Heart left ventricle (tissue), 13 donors: Measurements from ENCODE around the gene CADM2.

ENCODE experiments used
- POLR2A ChIP-seq, 2 donors: fragments of 450-650 bp; IDR thresholded peaks; one replicate each; pipeline ENCODE4 v1.6.1; 2017; ENCODE audit warnings: antibody characterized with exemption in 2 of 2, mild to moderate bottlenecking in 2 of 2, moderate library complexity in 2 of 2
- TF ChIP-seq, protein P1 (sequence below), 12 donors: fragments of 200-600 bp; sonication (generic) in 4 of 12; IDR thresholded peaks; one replicate each; pipeline versions ENCODE4 v1.5.0 to v1.8.0; 2018 to 2022; ENCODE audit warnings: antibody characterized with exemption in 12 of 12, mild to moderate bottlenecking in 5 of 12
- donor health status: ischemic (EF 13 %, LVEDD 7.1; RV severe dilation, severe dysfunction).
- donor health status: DM: no; HTN: yes; CAD: no.
- donor health status: DM: no; HTN: no; CAD: no.
- donor health status: ischemic (EF 25% LVEDD 6.9; RV normal size, moderate dysfunction).
- donor health status: ischemic (EF 25% LVEDD 5.7; RV mildly dilated, moderate dysfunction).
- donor health status: ischemic (EF 35%, LVEDD 5.7; RV mildly dilated, moderate dysfunction).
- donor health status: nonischemic (EF 11% LVEDD 7.7; RV severe dilation, severe dysfunction).
- donor health status: DM: yes; HTN: yes; CAD: no.
- donor health status: PGD.
- donor health status: ischemic (EF 29% LVEDD 5.4; RV normal size, mild dysfunction).
- donor health status: nonischemic (EF 23%, LVEDD 6.1; RV moderate dilation, normal function).

DNA sequence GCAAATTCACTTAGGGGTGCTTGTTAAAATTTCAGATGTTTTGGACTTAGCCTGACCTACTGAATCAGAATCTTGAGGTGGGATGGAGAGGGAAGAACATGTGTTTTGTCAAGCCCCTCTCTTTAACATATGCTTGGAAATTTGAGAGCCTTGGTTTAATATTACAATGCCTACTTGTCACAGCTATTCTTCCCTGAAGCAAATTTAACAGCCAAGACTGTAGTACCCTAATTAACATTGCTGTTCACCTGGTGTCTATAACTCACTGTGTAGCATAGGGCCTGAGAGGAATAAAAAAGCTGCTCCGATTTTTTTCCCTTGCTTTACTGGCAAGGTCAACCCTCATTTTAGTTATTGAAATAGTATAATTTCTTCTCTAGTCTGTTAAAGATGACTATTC lies 880.1 kb downstream of the CADM2 start:
- no peak for TF ChIP-seq POLR2A (IDR thresholded peaks at IDR 0.05)
- TF ChIP-seq, protein P1, sequence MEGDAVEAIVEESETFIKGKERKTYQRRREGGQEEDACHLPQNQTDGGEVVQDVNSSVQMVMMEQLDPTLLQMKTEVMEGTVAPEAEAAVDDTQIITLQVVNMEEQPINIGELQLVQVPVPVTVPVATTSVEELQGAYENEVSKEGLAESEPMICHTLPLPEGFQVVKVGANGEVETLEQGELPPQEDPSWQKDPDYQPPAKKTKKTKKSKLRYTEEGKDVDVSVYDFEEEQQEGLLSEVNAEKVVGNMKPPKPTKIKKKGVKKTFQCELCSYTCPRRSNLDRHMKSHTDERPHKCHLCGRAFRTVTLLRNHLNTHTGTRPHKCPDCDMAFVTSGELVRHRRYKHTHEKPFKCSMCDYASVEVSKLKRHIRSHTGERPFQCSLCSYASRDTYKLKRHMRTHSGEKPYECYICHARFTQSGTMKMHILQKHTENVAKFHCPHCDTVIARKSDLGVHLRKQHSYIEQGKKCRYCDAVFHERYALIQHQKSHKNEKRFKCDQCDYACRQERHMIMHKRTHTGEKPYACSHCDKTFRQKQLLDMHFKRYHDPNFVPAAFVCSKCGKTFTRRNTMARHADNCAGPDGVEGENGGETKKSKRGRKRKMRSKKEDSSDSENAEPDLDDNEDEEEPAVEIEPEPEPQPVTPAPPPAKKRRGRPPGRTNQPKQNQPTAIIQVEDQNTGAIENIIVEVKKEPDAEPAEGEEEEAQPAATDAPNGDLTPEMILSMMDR (IDR thresholded peaks at IDR 0.05) = no peak
